Endothelial cell of umbilical vein (primary cell): ENCODE results near the gene HERC6. TPM values are rescaled to one million over a fixed set of nuclear protein-coding genes. Genes with fewer than 3 reads are reported as not detected.

Experiments used
- BruUV-seq: library from RNA; stranded (reverse); fragments of 400-500 nt; replicated peaks from 2 replicates; lab custom pipeline; 2021; lab: Mats Ljungman, UMichigan
- CTCF ChIA-PET: fragments of 300-600, 350-600 bp; sonication (Branson Sonifier 250); formaldehyde crosslinking; loops from one replicate; lab custom pipeline; 2021; ENCODE audit warnings: antibody characterized with exemption, inconsistent platforms; lab: Charles Lee
- POLR2A ChIA-PET: fragments of 300-600, 350-600 bp; sonication (Branson Sonifier 250); formaldehyde crosslinking; loops from one replicate; lab custom pipeline; 2021; ENCODE audit warnings: antibody characterized with exemption, inconsistent platforms; lab: Charles Lee
- DNase-seq: peaks from one replicate; pipeline ENCODE4 v3.0.0-alpha.2; 2011; ENCODE audit warnings: low read depth, low spot score
- FAIRE-seq: peaks from 2 replicates; lab custom pipeline; 2011; peaks lifted over from hg19 to GRCh38; lab: Jason Lieb, UNC
- H2AFZ ChIP-seq: 2 replicates; pipeline ENCODE4 v1.6.0; 2012; ENCODE audit warnings: low read depth, low read length, control low read depth, inconsistent platforms
- H3K27ac ChIP-seq: 2 replicates; pipeline ENCODE4 v1.5.1; 2011; ENCODE audit warnings: low read depth, mild to moderate bottlenecking, control low read depth, low read length, moderate library complexity; ENCODE audit not compliant: insufficient read depth
- H3K27me3 ChIP-seq, 2 experiments: 2 replicates each; pipeline versions ENCODE4 v1.6.0 to v1.6.1; 2011; ENCODE audit warnings: low read length in 2 of 2, mixed read lengths in 1 of 2; ENCODE audit not compliant: control insufficient read depth in 2 of 2, insufficient read depth in 2 of 2
- H3K36me3 ChIP-seq, 2 experiments: 2 replicates in 1 of 2; 3 replicates in 1 of 2; pipeline ENCODE4 v1.5.1; 2011; ENCODE audit warnings: low read length in 2 of 2, mild to moderate bottlenecking in 1 of 2, moderate library complexity in 1 of 2; ENCODE audit not compliant: control insufficient read depth in 2 of 2, insufficient read depth in 2 of 2; ENCODE audit errors: extremely low read depth in 1 of 2
- H3K4me1 ChIP-seq: 3 replicates; pipeline ENCODE4 v1.5.1; 2011; ENCODE audit warnings: mild to moderate bottlenecking, low read length; ENCODE audit not compliant: control insufficient read depth, insufficient read depth; ENCODE audit errors: extremely low read depth
- H3K4me2 ChIP-seq: 2 replicates; pipeline ENCODE4 v1.6.1; 2011; ENCODE audit warnings: low read length, control low read depth, mixed read lengths; ENCODE audit not compliant: insufficient read depth
- H3K4me3 ChIP-seq, 3 experiments: fragments of 200-600 bp in 1 of 3; sonication (generic), shearing (Covaris generic) in 1 of 3; replicated peaks in 1 of 3; 2 replicates each; pipeline ENCODE4 v1.5.1; 2011 to 2016; ENCODE audit warnings: control low read depth in 3 of 3, low read length in 3 of 3, mild to moderate bottlenecking in 2 of 3, inconsistent platforms in 1 of 3, low read depth in 1 of 3, moderate library complexity in 1 of 3; ENCODE audit not compliant: insufficient read depth in 1 of 3
- H3K79me2 ChIP-seq: 2 replicates; pipeline ENCODE4 v1.6.0; 2012; ENCODE audit warnings: low read length, inconsistent platforms; ENCODE audit not compliant: control insufficient read depth, insufficient read depth
- H3K9ac ChIP-seq: replicated peaks from 2 replicates; pipeline ENCODE3; 2011; ENCODE audit warnings: low read length, control low read depth; ENCODE audit not compliant: insufficient read depth; ENCODE audit errors: extremely low read depth
- H3K9me1 ChIP-seq: replicated peaks from 3 replicates; pipeline ENCODE4 v1.6.0; 2011; ENCODE audit warnings: mild to moderate bottlenecking, low read length; ENCODE audit not compliant: control insufficient read depth, insufficient read depth; ENCODE audit errors: extremely low read depth
- H3K9me3 ChIP-seq: replicated peaks from 2 replicates; pipeline ENCODE4 v1.5.1; 2012; ENCODE audit warnings: low read length, inconsistent platforms; ENCODE audit not compliant: control insufficient read depth, insufficient read depth
- H4K20me1 ChIP-seq: replicated peaks from 2 replicates; pipeline ENCODE3; 2011; ENCODE audit warnings: mild to moderate bottlenecking, low read length; ENCODE audit not compliant: control insufficient read depth, insufficient read depth; ENCODE audit errors: extremely low read depth
- CTCF ChIP-seq, 2 donors: IDR thresholded peaks; 1 replicate in 1 of 2; 2 replicates in 1 of 2; pipeline ENCODE4 v1.5.1; 2011; ENCODE audit warnings: low read length in 2 of 2, mild to moderate bottlenecking in 2 of 2, moderate library complexity in 2 of 2, control low read depth in 1 of 2, inconsistent platforms in 1 of 2, low read depth in 1 of 2; ENCODE audit not compliant: insufficient read depth in 1 of 2; ENCODE audit errors: extremely low read depth in 1 of 2
- EZH2 ChIP-seq: IDR thresholded peaks from 2 replicates; pipeline ENCODE4 v1.6.1; 2012; ENCODE audit warnings: borderline replicate concordance, low read depth, mild to moderate bottlenecking, moderate library complexity, low read length, inconsistent platforms; ENCODE audit not compliant: severe bottlenecking
- FOS ChIP-seq: IDR thresholded peaks from 2 replicates; pipeline ENCODE4 v1.6.1; 2011; ENCODE audit warnings: mild to moderate bottlenecking, low read length, moderate library complexity, borderline replicate concordance; ENCODE audit not compliant: insufficient read depth
- GATA2 ChIP-seq: IDR thresholded peaks from 2 replicates; pipeline ENCODE4 v1.7.0; 2011; ENCODE audit warnings: low read depth, mild to moderate bottlenecking, moderate library complexity, mixed read lengths, low read length; ENCODE audit not compliant: insufficient read length, insufficient read depth
- JUN ChIP-seq: IDR thresholded peaks from 2 replicates; pipeline ENCODE4 v1.6.1; 2011; ENCODE audit warnings: borderline replicate concordance, low read depth; ENCODE audit not compliant: insufficient read length, insufficient read depth
- MAX ChIP-seq: IDR thresholded peaks from 2 replicates; pipeline ENCODE4 v1.6.1; 2011; ENCODE audit not compliant: insufficient read depth, insufficient read length
- MYC ChIP-seq: IDR thresholded peaks from one replicate; pipeline ENCODE4 v1.6.1; 2011; ENCODE audit warnings: mild to moderate bottlenecking, low read depth, low read length
- POLR2A ChIP-seq: IDR thresholded peaks from 2 replicates; pipeline ENCODE4 v1.6.1; 2012; ENCODE audit warnings: low read depth, mild to moderate bottlenecking, control low read depth, low read length
- POLR2AphosphoS5 ChIP-seq: IDR thresholded peaks from 2 replicates; pipeline ENCODE4 v1.6.1; 2012; ENCODE audit warnings: low read depth, mild to moderate bottlenecking, control low read depth, low read length, moderate library complexity; ENCODE audit not compliant: insufficient read depth
- dilution Hi-C: fragments of 300-500 bp; cut with MboI; formaldehyde crosslinking; loops from one replicate; pipeline ENCODE4 v1.15.0; 2019; ENCODE audit warnings: low sequenced_read_pairs; ENCODE audit not compliant: extremely low pct_ligation_motif_present
- intact Hi-C: fragments of 100-400 bp; cut with micrococcal nuclease; formaldehyde crosslinking; loops from one replicate; pipeline ENCODE4 v1.10.0; 2022
- polyA plus RNA-seq, 4 experiments: library from polyadenylated mRNA; depleted of rRNA in 3 of 4; stranded (reverse) in 3 of 4; unstranded in 1 of 4; fragments of >200 nt; gene quantifications; 2 replicates each; pipeline versions ENCODE4 v1.2.1 to v1.2.3, GENCODE V29; 2011 to 2012; ENCODE audit warnings: missing spikeins in 1 of 4
- total RNA-seq: library from RNA; stranded (reverse); gene quantifications from 2 replicates; pipeline ENCODE4 v1.2.3, GENCODE V29; 2021

The HERC6 gene
- total and polyA plus RNA-seq, 2 donors (not counting 3 experiments of a cell fraction or from before 2014, with no cell fraction given): 2.1 to 5.0 TPM

GRCh38 chr4:88390128-88390527 is 11.5 kb downstream of the HERC6 start:
- Histone ChIP-seq H3K27ac (no peak overlapping the region), H3K36me3 (no peaks in the 10 kb centered on the region), H3K79me2 (no peaks in the 10 kb centered on the region), H2AFZ (no peak overlapping the region), H3K4me3 (no peak overlapping the region), H3K27me3 (no peaks in the 10 kb centered on the region), H4K20me1 (no peaks in the 10 kb centered on the region), H3K9me1 (no peaks in the 10 kb centered on the region), H3K9me3 (no peaks in the 10 kb centered on the region), H3K4me2 (no peak overlapping the region), H3K9ac (no peak overlapping the region), H3K4me1 (no peaks in the 10 kb centered on the region)
- TF ChIP-seq FOS: no peak
- no peak for TF ChIP-seq GATA2
- TF ChIP-seq MYC: no peak
- TF ChIP-seq CTCF (IDR thresholded peaks at IDR 0.05; ENCODE audit: extremely low read depth in 1 of 2, insufficient read depth in 1 of 2, low read depth in 1 of 2, low read length in 2 of 2): no peak
- TF ChIP-seq POLR2A: no peak
- no peak for TF ChIP-seq JUN
- no peak for TF ChIP-seq POLR2AphosphoS5
- no peak for TF ChIP-seq MAX
- TF ChIP-seq EZH2: no peak
- ChIA-PET POLR2A (interaction anchor here (1.0 kb wide), 1 partner anchor 11 kb away, joined by 3 read pairs; the partner anchor contains the start of gene HERC6), CTCF (interaction anchor here (1.7 kb wide), 2 partner anchors 21 to 125 kb away, joined by 6 to 9 read pairs; no protein-coding TSS in a partner anchor)
- BruUV-seq: no TSS peak
- dilution Hi-C loops (no loop called here), intact Hi-C loops (no loop called here)
- no peak for FAIRE-seq
- no peak for DNase-seq
